NCI-H1048 (cell line): ENCODE data around the gene FBXW4.

Experiments
- DNase-seq: peaks from one replicate; lab custom pipeline; 2025; lab: John Stamatoyannopoulos, UW

Gene FBXW4

DNA sequence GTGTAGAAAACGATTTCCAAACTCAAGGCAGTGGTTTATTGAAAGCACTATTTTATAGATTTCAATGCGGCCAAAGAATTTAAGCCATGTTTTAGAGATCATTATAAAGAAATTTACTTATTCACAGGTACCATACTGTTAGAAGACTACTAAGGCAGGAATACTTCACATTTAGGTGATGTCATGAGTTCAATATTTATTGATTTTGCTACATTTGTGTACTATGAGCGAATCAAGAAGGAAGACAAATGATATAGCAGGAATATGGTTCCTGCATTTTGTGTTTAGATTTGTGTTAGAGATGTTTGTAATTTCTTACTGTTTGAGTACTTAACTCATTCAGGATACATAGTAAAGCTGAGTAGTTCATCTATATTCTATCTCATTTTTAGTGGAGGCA lies 1.7 kb upstream of the FBXW4 start:
- DNase-seq, result no peak

DNA sequence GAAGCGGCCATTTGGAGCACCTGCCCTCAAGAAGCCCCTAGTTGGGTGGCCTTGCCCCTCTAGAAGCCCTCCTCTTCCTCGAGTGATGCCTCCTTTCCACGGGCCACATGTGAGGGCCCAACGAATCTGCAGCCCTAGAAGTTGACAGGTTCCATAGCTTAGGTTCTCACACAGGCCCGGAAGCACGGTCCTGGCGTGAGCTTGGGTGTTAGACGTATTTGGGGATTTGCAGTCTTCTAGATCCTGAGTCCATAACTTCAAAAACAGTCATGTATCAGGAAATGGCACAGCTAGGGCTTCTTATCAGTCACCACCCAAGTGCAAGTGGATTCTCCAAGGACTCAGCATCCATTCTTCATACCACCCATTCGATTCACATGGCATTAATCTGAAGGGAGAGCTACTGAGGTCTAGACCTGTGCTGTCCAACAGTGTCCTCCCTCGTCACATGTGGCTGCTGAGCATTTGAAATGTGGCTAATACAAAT lies 477 bp upstream of the FBXW4 start:
- no peak for DNase-seq

DNA sequence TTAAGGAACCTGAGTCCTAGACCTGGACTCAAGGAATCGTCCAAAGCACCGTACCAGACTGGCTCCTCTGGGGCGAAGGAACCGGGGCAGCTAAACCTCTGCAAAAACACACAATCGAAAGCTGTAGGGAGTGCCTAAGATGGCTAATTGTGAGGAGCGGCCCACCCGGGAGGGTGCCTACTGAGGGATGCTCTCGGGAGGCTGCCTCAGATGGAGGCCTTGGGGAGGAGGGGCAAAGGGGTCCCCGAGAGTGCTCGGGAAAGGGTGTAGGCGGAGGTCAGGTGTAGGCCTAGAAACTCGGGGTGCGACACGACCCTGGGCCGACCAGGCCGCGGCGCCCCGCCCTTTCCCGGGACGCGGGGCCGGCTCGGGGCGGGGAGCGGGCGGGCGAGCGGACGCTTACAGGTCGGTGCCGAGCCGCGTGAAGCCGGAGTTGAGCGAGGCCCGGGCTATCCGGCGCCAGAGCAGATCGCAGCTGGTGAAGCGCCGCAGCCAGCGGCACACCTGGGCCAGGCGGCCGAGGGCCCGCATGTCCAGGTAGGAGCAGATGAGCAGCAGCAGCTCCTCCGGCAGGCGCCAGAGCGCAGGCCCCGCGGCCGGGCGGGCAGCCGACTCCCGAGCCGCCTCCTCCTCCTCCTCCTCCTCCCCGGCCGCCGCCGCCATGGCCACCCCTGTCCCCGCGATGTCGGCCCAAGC lies 844 bp downstream of the FBXW4 start:
- DNase-seq, result no peak

DNA sequence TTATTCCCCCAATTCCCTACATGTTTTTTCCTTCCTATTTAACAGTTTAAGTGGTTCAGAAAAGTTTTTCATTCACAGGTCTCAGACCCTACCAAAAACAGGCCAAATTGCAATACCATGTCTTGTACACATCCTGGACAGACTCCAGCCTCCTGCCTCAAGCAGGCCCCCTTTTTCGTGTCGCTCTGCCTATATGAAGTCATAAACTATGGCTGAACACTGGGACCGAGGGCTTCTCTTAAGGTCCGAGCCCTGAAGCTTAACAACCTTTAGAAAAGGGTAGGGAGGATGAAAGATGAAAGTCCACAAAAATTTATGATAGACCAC lies 1.4 kb downstream of the FBXW4 start:
- no peak for DNase-seq

DNA sequence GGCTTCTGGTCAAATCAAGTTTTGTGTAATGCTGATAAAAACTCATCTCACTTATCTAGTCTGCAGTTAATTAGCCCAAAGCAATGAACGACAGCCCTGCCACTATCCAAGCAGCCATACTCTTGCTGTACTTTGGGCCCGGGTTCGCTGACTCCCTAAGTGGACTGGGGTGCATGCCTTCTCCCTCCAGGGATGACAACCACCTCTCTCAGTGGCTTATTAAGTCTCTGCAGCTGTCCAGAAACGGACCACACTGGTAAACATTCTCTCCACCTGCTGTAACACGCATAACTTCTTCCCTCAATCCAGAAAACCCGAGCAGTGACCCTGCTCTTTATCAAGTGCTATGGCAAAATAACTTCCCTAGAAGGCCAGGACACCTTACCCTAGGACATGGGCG lies 3.9 kb downstream of the FBXW4 start:
- no peak for DNase-seq

DNA sequence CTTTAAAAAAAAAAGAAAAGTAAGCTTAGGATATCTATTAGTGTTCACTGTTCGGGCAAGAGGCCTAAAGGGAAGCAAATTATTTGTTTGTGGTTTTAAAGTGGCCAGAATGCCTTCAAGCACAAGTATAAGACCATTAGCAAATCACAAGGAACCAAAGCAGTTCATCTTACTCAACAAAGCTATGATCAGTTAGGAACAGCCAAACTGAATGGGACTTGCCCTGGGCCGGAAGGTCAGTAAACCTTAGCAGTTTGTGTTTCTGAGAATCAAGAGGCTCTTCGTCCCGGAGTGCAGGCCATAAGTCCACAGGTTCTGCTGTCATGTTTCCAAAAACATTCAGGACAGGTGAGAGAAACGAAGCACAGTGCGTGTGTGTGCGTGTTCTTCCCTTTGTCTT lies 4.5 kb downstream of the FBXW4 start:
- DNase-seq, result no peak

DNA sequence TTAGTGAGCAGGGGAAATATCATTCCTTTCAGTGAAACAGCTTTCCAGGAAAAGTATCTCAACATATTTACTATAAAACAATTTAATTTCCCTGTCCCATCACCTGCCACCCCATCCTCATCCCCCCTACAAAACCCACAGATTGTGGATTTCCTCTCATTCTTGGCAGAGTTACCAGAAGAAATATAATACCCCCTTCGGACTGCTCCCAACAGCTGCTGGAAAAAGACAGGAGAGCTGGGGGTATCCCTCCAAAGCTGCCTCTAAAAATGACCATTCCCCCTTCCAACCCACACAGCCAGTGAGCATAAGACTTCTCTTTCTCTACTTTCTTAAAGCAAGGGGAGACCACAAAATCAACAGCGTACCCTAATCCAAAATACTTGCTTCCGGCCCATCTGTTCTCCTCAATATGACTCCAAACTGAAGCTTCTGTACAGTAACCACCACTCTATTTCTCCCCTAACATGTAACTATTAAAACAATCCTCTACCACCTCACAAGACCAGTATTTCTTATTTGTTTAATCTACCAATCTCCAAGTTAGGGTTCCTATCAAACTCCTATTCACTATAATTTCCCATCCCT lies 7.8 kb downstream of the FBXW4 start:
- DNase-seq, result no peak

DNA sequence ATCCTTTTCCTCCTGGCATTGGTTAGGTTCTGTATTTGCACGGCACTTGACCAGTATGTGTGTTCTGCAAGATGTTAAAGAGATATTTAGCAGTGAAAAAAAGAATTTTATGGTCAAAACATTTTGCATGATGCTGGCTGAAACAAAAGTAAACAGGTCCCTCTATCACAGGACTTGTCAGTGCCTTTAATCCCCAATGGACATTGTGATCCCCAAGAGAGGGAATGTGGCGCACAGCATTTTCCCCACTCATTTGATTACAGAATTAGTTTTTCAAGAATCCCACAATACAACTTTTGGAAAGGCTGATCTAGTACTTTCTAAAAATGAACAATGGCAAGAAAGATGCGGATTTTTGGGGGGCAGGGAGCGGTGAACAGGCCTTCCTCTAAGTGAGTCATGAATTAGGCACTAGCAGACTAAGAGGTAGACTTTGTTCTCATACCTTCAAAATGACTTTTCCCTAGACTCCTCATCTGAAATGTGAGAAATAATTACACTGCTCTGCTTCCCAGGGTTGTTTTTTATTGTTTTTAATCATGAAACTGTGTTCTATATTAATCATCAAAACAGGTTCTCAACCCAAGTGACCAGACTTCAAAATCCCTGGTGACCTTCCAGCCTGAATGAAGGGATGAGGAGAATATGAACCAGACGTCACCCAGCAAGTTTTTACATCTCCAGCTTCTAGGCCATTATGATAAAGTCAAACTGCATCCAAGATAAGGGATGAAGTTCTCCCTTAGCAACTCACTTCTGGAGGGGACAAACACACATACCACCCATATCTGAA lies 8.6 kb downstream of the FBXW4 start:
- no peak for DNase-seq

DNA sequence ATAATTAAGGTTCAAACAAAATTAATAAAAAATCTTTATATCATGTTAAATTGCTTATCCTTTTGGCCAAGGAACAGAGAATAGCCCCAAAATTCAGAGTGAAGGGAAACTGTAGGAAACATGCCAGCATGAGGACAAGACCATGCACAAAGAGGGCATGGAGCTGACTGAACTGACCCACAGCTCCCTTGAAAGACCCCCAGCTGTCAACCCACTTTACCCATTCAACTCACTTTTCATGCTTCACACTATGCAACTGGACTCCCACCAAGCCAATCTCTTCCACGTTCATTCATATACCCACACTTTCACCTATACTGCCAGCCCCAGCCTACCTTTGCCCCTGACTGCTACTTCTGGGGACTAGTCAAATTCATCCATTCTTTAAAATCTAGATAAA lies 10.2 kb downstream of the FBXW4 start:
- DNase-seq, result no peak

DNA sequence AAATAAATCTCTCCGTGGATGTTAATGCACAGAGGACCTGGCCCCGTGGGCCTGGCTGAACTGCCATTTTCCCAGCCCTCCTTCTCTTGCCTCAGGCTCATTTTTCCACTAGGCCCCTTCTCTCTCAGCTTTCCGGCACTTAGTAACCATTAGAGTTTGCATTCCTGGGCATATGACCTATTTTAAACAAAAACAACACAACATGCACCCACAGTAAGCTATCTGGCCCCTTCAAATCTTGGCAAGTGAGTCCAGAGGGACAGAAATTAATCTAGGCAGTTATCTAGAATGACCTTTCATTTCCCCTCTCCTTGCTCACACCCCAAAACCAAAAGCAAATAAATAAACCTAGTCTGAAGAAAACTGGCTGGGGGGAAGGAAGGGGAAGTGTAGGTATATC lies 11.7 kb downstream of the FBXW4 start:
- no peak for DNase-seq

DNA sequence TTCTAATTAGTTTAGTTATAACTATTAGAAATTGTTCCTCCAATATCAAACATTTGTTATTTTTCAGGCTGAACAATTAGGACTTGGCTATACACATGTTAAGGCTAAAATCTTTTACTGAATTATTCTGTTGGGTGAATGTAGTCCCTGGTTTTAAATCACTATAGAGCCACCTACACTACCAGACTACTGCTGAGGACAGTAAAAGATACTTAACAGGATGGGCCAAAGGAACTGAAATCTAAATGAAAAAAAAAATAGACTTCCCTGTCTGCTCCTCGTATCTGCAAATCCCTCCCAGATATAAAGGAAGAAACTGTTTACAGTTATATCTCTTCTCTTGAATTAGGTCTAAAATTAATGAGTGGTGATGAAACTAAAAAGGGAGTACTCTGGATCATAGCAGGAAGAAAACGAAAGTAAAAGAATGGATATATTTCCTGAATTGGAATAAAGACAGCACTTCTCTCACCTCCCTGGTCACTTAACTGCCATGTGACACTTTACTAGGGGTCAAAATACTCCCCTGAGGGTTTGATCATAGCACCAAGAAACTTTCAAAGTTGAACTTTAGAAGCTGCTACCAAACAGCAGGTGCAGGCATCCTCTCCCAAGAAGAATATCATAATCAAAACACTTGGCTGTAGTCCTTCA lies 12.7 kb downstream of the FBXW4 start:
- no peak for DNase-seq

DNA sequence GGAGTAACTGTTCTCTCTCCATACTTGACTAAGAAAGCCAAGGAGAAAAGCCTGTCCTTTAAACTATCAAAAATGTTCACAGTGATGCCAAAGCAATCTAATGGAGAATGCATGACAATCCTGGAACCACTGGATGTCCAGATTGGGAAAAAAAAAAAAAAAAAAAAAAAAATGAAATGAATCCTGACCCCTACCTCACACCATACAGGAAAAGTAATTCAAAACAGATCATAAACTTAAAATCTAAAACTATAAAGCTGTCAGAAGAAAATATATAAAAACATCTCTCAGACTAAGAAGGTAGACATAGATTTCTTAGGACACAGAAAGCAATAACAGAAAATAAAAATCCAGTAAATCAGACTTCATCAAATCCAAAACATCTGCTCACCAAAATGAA lies 18.4 kb downstream of the FBXW4 start:
- DNase-seq, result no peak

DNA sequence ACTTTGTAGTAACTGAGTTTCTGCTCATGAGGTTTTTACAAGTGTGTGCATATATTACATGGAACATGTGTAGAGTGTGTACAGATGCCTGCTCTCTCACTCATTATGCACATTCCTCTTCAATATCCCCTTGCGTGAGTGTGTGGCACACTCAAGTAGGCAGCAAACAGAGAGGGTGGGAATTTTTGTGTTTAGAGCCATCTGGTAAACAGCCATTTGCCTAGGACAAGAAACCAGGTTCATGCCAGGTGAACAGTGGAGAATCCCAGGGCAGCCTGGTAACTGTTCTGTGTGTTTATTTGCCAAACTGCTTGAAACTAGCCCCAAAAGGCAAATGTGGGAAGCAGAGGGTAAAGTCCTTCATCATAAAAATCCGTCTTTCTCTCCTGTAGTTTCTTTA lies 19.9 kb downstream of the FBXW4 start:
- DNase-seq, result no peak

DNA sequence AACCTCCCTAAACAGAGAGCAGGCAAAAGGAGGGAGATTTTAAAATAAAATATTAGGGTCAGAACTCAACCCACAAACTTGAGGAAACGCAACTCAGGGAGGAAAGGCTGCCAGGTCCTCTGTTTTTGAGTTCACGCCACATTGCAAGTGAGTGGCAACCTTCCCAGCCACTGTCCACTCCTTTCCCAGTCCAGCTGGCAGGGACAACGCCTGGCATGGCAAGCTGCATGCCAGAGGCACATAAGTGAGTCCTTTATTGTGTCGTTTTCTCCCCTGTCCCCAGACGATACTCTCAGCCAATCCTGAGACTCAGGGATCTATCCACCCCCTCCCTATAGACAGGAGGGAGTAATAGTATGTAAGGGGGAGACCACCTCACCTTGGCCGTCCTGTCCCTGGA lies 22.4 kb downstream of the FBXW4 start:
- DNase-seq, result no peak

DNA sequence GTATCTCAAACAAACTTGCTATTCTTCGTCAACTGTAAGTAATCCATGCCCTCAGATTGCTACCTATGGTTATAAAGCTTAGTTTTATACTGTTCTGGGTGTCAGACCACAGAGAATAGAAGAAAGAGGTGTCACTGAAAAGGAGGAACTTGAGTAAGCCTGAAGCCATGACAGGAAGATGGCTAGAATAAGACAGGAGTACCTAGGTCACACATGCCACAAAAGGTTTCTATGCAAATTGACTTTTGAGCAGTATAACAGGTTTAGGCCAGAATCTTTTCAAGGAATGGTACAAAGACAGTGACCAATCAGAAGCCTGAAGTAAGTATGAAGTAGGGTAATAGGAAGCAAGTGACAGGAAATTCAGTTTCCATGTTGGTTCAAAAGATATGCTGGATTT lies 23.5 kb downstream of the FBXW4 start:
- no peak for DNase-seq

DNA sequence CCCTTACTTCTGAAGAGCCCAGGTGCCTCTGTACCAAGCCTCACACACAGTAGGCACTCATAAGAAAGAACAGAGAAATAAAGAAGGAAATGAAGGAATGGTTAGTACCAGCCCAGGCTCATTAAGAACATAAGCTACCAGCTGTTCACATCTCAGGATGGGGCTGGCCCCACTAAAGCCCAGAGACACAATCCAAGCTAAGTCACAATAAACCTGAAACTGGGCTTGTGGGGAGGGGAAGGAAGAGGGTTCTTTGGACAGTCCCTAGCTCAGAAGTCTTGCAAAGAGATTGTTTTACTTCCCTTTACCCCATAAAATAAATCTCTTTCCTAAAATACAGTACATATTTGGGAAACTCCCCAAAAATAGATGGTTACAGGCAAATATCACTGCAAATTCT lies 24.3 kb downstream of the FBXW4 start:
- DNase-seq, result no peak

DNA sequence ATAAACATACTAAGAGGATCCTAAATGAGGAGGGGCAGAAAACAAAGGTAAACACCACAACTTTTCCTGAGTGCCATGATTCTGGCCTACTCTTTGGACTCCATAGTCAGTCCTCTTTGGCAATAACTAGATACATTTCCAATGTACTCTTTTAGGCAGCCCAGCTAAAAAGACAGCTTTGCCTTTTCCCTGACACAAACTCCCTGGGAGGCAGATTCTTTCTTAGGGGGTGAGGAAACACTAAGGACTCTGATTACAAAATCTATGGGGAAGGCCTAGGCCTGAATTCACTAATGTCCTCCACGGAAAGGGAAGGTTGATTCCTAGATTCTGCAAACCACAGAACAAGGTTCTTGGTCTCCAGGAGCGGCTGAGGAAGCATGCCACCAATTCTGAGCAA lies 25.8 kb downstream of the FBXW4 start:
- DNase-seq, result no peak

DNA sequence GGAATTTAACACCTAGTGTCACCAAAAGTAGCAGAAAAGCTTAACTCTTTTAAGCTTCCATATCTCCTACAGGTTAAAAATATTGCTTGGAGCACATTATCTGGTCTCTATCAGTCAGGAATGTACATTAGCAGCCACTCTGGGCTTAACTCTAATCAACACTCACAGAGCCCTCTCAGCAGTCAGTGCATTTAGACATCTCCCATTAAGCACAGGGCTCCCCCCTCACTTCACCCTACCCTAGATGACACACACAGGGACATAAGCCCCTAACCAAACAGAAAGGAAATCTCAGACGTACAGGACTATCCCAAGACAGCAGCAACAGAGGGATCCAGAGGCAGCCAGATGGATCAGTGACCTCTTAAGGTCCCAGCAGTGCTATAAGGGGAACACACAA lies 26.4 kb downstream of the FBXW4 start:
- DNase-seq, result no peak

DNA sequence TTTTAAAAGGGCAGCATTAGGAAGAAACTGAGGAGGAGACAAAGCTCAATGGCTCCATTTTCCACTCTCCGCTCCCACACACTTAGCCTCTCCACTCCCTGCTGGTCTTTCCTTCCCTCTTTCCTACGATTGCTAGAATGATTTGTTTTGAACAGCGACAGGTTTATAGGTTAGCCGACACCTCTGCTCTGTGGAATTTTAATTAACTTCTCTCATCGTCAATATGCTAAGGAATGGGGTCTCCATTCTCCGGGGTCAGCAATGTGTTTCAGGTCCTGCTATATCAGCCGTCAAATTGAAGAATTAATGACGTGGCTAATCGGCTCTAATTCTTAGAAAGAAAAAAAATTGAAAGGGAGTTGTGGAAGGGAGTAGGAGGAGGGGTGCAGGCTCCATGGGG lies 28.9 kb downstream of the FBXW4 start:
- no peak for DNase-seq

DNA sequence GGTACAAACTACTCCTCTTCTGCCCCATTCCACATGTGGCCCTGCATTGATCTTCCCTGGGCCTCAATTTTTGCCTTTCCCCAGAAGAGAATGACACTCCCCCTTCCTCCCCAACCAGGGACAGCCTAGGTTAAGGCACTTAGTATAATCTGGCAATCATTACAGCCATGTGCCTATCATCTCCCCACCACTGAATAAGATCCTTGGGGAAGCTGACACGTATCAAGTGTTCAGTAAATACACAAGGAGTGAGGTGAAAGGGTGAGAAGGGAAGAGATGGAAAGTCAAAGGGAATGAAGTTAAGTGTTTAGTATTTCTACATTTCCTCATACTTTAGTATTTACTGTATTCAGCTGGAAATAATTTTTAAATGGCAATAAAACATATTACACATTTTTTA lies 31.9 kb downstream of the FBXW4 start:
- DNase-seq, result no peak

DNA sequence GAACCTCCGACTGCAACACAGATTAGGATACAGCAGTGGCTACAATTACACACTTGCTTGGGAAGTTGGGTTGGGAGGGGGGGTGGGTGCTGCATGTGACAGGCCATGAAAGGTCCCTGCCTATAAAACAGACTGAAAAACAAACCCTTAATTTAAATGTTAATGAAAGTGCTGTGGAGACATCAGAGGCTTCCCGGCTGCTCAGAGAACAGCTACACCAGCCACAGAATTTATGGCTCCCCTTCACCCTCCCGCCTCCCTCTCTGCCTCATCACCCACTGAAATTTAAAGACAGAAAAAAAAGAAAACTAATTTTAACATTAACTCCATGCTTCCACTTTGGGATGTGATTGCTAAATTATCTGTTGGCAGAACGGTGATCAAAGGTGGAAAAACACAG lies 34.7 kb downstream of the FBXW4 start:
- DNase-seq, result no peak

DNA sequence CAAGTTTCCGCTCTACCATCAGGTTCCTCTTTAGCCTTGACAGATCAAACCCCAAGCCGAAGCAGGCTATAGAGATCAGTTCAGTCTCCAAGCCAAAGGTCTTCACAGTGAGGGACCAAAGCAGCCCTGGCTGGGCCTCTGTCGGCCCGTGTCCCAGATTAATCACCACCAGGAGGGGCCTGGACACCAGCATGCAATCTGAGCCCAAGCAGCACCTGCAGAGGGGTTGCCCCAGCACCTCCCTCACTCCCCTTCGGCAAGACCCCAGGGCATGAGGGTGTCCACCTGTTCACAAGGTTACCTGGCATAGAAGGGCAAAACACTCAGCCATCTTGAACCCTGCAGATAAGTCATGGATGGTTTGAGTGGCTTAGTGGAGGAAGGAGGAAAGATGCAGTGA lies 36.0 kb downstream of the FBXW4 start:
- DNase-seq, result no peak

DNA sequence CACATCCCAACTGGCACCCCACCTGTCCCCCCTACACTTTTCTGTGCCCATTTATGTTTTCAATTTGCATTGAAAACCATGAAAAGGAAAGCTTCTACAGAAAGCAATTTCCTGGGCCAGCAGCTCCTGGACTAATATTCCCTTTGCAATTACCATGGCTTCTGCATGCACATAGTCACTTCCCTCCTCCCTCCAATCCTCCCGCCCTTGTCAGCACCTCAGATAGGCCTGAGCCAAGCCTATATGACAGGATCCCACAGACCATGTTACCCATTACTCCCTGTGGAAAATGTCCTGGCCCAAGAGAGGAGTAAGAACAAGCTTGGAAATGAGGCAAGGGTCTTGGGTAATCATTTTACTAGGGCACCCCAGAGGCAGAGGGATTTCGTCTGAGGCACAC lies 38.1 kb downstream of the FBXW4 start:
- no peak for DNase-seq
